ENCODE measurements around the gene CYB561.
"Not testable (repeated sequence)": the region's sequence is repeated elsewhere in the genome, so short reads cannot be mapped to it uniquely, and the experiment has no call there.

The CYB561 gene

GRCh38 chr17:63479495-63480184 lies 33.5 kb upstream of the CYB561 start:
- no peak for DNase-seq (ENCODE audit: low spot score)

- peak; percentile 80 for DNase-seq (ENCODE audit: low spot score)
Measured at GRCh38 chr17:63478814-63479494, 32.8 kb upstream of the CYB561 start.

GRCh38 chr17:63477480-63478440 lies 31.7 kb upstream of the CYB561 start:
- no peak for DNase-seq (ENCODE audit: low spot score)

DNA sequence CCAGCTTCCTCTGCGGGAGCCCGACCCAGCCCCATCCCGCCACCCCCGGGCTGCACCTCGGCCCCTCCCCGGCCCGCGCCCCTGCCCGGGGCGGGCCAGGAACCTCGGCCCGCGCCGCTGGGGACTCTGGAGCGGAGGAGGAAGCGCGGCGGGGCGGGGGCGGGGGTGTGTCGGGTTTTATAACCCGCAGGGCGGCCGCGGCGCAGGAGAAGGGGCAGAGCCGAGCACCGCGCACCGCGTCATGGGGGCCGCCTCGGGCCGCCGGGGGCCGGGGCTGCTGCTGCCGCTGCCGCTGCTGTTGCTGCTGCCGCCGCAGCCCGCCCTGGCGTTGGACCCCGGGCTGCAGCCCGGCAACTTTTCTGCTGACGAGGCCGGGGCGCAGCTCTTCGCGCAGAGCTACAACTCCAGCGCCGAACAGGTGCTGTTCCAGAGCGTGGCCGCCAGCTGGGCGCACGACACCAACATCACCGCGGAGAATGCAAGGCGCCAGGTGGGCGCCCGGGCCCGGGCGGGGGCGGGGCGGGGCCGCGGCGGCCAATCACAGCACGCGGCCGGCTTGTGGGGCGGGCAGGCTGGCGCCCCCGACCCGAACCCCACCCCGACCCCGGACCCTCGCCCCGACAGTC lies 30.9 kb upstream of the CYB561 start, which contains the start of gene ACE:
Gene ACE, plus strand, starts transcription at position 208 of the 626 bp plus-strand sequence. Its CDS starts 34 bp downstream, at position 242.
- DNase-seq (ENCODE audit: low spot score): peak; percentile 28

GRCh38 chr17:63476459-63476853 lies 30.4 kb upstream of the CYB561 start:
- peak; percentile 9 for DNase-seq (ENCODE audit: low spot score)

- no peak for DNase-seq (ENCODE audit: low spot score)
Measured at GRCh38 chr17:63475491-63476412, 29.6 kb upstream of the CYB561 start.

GRCh38 chr17:63474586-63475460 lies 28.7 kb upstream of the CYB561 start:
- DNase-seq (ENCODE audit: low spot score): no peak

GRCh38 chr17:63474174-63474573 lies 28.1 kb upstream of the CYB561 start:
- DNase-seq (ENCODE audit: low spot score): no peak

- not testable (repeated sequence) for DNase-seq (ENCODE audit: low spot score)
Measured at GRCh38 chr17:63468099-63468498, 22.0 kb upstream of the CYB561 start.

DNA sequence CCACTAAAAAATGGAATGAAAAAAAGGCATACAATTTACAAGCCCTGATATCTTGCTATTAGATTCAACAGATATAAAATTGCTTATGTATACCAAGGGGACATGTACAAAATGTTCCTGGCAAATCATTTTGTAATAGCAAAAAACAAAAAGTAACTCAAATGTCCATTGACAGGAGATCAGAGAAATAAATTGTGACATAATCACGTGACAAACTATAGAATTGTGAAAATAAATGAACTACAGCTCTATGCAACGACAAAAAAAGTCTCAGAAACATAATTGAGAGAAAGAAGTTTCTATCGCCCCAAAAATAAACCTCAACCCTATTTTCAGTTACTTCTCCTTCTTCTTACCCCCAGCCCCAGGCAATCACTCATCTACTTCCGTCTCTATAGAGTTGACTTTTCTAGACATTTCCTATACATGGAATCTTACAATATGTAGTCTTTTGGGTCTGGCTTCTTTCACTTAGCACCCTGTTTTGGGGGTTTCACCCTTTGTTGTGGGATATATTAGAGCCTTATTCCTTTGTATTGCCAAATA lies 18.7 kb upstream of the CYB561 start:
- no peak for DNase-seq (ENCODE audit: low spot score)

DNA sequence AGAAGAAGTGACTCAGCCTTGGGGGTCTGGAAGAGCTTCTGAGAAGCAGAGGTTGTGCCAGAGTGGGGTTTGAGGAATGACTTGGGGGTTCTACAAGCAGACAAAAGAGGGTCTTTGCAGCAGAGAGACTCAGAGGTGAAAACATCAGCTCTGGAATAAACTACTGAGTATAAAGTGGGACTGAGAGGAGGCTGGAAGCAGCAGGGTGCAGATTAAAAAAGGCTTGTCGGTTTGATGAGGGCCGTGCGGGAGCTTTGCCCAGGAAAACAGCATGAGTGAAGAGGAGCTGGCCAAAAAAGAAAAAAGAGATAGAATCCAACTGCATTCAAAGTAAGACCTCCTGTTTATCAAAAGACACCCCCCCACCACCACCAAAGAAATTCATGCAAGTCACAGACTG lies 17.7 kb upstream of the CYB561 start:
- no peak for DNase-seq (ENCODE audit: low spot score)

DNA sequence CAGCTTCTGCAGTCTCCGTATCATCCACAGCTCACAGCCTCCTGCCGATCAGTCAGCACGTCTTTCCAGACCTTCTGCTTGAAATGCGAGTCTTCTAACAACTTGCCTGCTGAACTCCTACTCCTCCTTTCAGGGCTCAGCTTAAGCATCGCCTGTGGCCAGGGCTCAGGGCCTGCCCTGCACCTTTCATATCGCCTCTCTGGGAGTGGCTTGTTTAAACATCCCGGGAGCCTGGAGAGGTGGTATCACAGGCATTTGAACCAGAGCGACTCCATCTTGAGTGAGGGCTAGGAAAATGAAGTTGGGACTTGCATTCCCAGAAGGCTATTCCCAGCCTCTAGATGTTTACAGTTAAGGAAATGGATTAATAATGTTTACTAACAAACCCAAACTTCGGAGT lies 13.9 kb upstream of the CYB561 start:
- no peak for DNase-seq (ENCODE audit: low spot score)

DNA sequence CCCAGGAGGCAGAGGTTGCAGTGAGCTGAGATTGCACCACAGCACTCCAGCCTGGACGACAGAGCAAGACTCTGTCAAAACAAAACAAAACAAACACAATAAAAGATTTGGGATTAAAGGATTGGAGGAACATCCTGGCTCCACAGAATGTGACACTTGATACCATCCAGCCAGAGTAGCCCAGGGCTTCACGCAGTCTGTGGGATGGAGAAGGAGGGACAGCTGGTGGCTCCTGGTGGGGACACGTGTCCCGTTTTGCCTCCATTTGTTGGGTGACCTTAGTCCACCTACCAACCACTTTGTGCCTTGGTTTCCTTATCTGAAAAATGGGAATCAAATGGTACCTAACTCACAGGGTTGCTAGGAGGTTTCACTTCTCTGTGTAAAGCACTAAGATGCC lies 12.4 kb upstream of the CYB561 start:
- no peak for DNase-seq (ENCODE audit: low spot score)

DNA sequence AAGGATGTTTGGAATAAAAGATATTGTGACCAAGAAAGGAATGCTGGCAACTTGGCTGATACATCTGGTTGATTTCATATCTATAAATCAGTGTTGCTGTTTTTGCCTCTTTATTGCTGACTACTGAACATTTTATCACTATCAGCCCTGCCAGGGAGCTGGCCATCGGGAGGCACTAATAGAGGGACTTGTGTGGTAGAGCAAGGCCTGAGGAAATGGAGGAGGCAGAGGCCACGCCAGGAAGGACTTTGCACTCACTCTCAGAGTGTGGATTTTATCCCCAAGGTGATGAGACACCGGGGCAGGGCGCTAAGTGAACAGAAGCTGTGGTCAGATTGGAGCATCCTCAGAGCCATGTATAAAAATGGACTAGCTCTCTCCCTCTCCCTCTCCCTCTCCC lies 9.3 kb upstream of the CYB561 start:
- DNase-seq (ENCODE audit: low spot score): no peak

- DNase-seq (ENCODE audit: low spot score): no peak
Measured at GRCh38 chr17:63454915-63455314, 8.8 kb upstream of the CYB561 start.

DNA sequence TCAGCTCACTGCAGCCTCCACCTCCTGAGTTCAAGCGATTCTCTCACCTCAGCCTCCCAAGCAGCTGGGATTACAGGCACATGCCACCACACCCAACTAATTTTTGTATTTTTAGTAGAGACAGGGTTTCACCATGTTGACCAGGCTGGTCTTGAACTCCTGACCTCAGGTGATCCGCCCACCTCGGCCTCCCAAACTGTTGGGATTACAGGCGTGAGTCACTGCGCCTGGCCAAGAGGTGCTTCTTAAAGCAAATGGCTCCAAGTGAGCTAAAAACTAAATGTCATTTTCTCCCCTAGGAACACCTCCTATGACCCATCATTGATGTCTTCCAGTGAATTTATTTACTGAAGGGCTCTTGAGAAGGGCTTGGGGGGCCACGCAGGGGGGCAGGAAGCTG lies 8.3 kb upstream of the CYB561 start:
- not testable (repeated sequence) for DNase-seq (ENCODE audit: low spot score)

DNA sequence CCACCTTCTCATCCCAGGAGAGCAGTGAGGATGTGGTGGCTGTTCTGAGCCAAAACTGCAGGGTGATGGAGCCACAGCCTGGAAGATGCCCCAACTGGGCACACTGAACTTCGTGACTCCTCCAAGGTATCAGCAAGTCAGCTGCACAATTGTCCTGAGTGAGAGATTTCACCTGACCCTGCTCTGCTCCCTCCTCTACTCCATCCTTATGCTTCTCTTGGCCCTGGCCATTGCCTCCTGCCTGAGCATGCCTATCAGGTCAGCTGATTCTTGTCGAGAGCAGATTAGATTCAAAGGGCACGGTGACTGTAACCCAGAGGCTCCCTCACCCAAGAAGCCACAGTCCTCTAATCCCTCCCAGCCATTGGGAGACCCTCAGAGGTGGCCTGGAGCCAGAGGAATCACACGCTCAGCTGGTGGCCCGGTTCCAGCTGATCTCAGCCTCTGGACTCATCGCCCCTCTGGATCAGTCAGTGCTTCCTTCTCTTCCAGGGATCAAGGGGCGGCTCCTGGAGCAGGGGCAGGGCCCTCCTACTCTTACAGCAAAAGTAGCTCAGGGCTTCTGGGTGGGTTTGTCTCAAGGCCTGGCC lies 7.0 kb upstream of the CYB561 start:
- no peak for DNase-seq (ENCODE audit: low spot score)

- DNase-seq (ENCODE audit: low spot score): no peak
Measured at GRCh38 chr17:63452046-63452961, 6.2 kb upstream of the CYB561 start.
